IgD-negative memory B cell (primary cell): ENCODE results near the gene ATG5. TPM values are rescaled to one million over a fixed set of nuclear protein-coding genes. Genes with fewer than 3 reads are reported as not detected.

Experiments used
- H3K27ac Mint-ChIP-seq, 3 donors: one replicate each; pipeline ENCODE4 v1.8.0; 2020 to 2022; ENCODE audit warnings: mild to moderate bottlenecking in 3 of 3, mixed read lengths in 3 of 3, moderate library complexity in 1 of 3
- H3K27me3 Mint-ChIP-seq: one replicate; pipeline ENCODE4 v1.8.0; 2021; ENCODE audit warnings: mixed read lengths
- H3K36me3 Mint-ChIP-seq: one replicate; pipeline ENCODE4 v1.8.0; 2020; ENCODE audit warnings: mild to moderate bottlenecking, mixed read lengths
- H3K4me1 Mint-ChIP-seq, 3 donors: one replicate each; pipeline ENCODE4 v1.8.0; 2020 to 2022; ENCODE audit warnings: mixed read lengths in 3 of 3, mild to moderate bottlenecking in 1 of 3
- H3K4me3 Mint-ChIP-seq, 4 donors: one replicate each; pipeline ENCODE4 v1.8.0; 2020 to 2022; ENCODE audit warnings: mild to moderate bottlenecking in 4 of 4, mixed read lengths in 4 of 4, moderate library complexity in 3 of 4
- H3K9me3 Mint-ChIP-seq, 3 donors: one replicate each; pipeline ENCODE4 v1.8.0; 2020 to 2021; ENCODE audit warnings: mixed read lengths in 3 of 3, mild to moderate bottlenecking in 1 of 3
- polyA plus RNA-seq: library from polyadenylated mRNA; unstranded; fragments of 300-500 nt; fragmentation: Illumina TruSeq; gene quantifications from one replicate; pipeline ENCODE4 v1.2.3, GENCODE V29; 2021

The ATG5 gene
- polyA plus RNA-seq, 1 donor from 2014 or later: 31.4 TPM

- Mint-ChIP-seq H3K36me3 (peaks cover 2% of the 10 kb centered on the region), H3K27ac (no peak overlapping the region), H3K4me3 (no peak overlapping the region), H3K4me1 (peaks cover 1 to 4% (median 3%) of the 10 kb centered on the region in 3 donors), H3K27me3 (peaks cover 17% of the 10 kb centered on the region), H3K9me3 (no peaks in the 10 kb centered on the region)
These were observed 9.3 kb upstream of the ATG5 start for GRCh38 chr6:106334646-106335448.

GRCh38 chr6:106324726-106325335, 729 bp downstream of the ATG5 start:
- H3K4me1 Mint-ChIP-seq: peaks cover 35 to 45% (median 42%) of the 10 kb centered on the region in 3 donors
- H3K9me3 Mint-ChIP-seq: no peaks in the 10 kb centered on the region
- peak overlapping the region; percentile 99 to 100 (median 99) for H3K4me3 Mint-ChIP-seq
- no peaks in the 10 kb centered on the region for H3K36me3 Mint-ChIP-seq
- H3K27ac Mint-ChIP-seq: peak overlapping the region; percentile 98 to 99 (median 98)
- H3K27me3 Mint-ChIP-seq: peaks cover 1% of the 10 kb centered on the region

- Mint-ChIP-seq H3K36me3 (no peaks in the 10 kb centered on the region), H3K4me1 (peaks cover 38 to 53% (median 50%) of the 10 kb centered on the region in 3 donors), H3K9me3 (no peaks in the 10 kb centered on the region), H3K4me3 (peak overlapping the region in 2 of 4 donors; percentile 36 to 39), H3K27me3 (no peaks in the 10 kb centered on the region), H3K27ac (peak overlapping the region in 1 of 3 donors; percentile 12)
These were observed 3.6 kb downstream of the ATG5 start for GRCh38 chr6:106321940-106322339.

GRCh38 chr6:106318851-106319250, 6.7 kb downstream of the ATG5 start:
- no peak overlapping the region for H3K4me3 Mint-ChIP-seq
- peaks cover 4% of the 10 kb centered on the region for H3K36me3 Mint-ChIP-seq
- H3K27ac Mint-ChIP-seq: no peak overlapping the region
- no peaks in the 10 kb centered on the region for H3K27me3 Mint-ChIP-seq
- H3K4me1 Mint-ChIP-seq: peaks cover 30 to 44% (median 32%) of the 10 kb centered on the region in 3 donors
- H3K9me3 Mint-ChIP-seq: no peaks in the 10 kb centered on the region

- H3K4me3 Mint-ChIP-seq: no peak overlapping the region
- H3K27me3 Mint-ChIP-seq: no peaks in the 10 kb centered on the region
- H3K36me3 Mint-ChIP-seq: peaks cover 4% of the 10 kb centered on the region
- H3K4me1 Mint-ChIP-seq: peaks cover 27 to 42% (median 30%) of the 10 kb centered on the region in 3 donors
- no peaks in the 10 kb centered on the region for H3K9me3 Mint-ChIP-seq
- peak overlapping the region in 1 of 3 donors; percentile 14 for H3K27ac Mint-ChIP-seq
These were observed 7.5 kb downstream of the ATG5 start for GRCh38 chr6:106318061-106318460.

- Mint-ChIP-seq H3K27me3 (no peaks in the 10 kb centered on the region), H3K9me3 (no peaks in the 10 kb centered on the region), H3K4me1 (peaks cover 27 to 42% (median 28%) of the 10 kb centered on the region in 3 donors), H3K27ac (no peak overlapping the region), H3K36me3 (peaks cover 4% of the 10 kb centered on the region), H3K4me3 (no peak overlapping the region)
These were observed 9.2 kb downstream of the ATG5 start for GRCh38 chr6:106316375-106316766.

- peak overlapping the region in 1 of 3 donors; percentile 11 for H3K27ac Mint-ChIP-seq
These were observed 9.7 kb downstream of the ATG5 start for GRCh38 chr6:106315765-106316374.

GRCh38 chr6:106309766-106310373, 15.7 kb downstream of the ATG5 start:
- Mint-ChIP-seq H3K27ac (no peak overlapping the region), H3K4me1 (peaks cover 19 to 21% (median 20%) of the 10 kb centered on the region in 3 donors), H3K4me3 (no peak overlapping the region), H3K27me3 (no peaks in the 10 kb centered on the region), H3K9me3 (no peaks in the 10 kb centered on the region), H3K36me3 (peaks cover 12% of the 10 kb centered on the region)

More at GRCh38 chr6:106315765-106316374, 9.7 kb downstream of the ATG5 start:
- no peak overlapping the region for H3K4me3 Mint-ChIP-seq
- peaks cover 6% of the 10 kb centered on the region for H3K36me3 Mint-ChIP-seq
- no peaks in the 10 kb centered on the region for H3K27me3 Mint-ChIP-seq
- H3K4me1 Mint-ChIP-seq: peaks cover 30 to 41% (median 31%) of the 10 kb centered on the region in 3 donors
- H3K9me3 Mint-ChIP-seq: no peaks in the 10 kb centered on the region

- Mint-ChIP-seq H3K4me1 (peaks cover 18 to 23% (median 21%) of the 10 kb centered on the region in 3 donors), H3K4me3 (no peak overlapping the region), H3K36me3 (peaks cover 10% of the 10 kb centered on the region)
These were observed 16.6 kb downstream of the ATG5 start for GRCh38 chr6:106308985-106309384.

GRCh38 chr6:106305740-106306139, 19.8 kb downstream of the ATG5 start:
- H3K27ac Mint-ChIP-seq: no peak overlapping the region
- H3K4me1 Mint-ChIP-seq: peaks cover 5 to 7% (median 6%) of the 10 kb centered on the region in 3 donors
- no peak overlapping the region for H3K4me3 Mint-ChIP-seq

More at GRCh38 chr6:106308985-106309384, 16.6 kb downstream of the ATG5 start:
- no peaks in the 10 kb centered on the region for H3K9me3 Mint-ChIP-seq
- no peak overlapping the region for H3K27ac Mint-ChIP-seq
- no peaks in the 10 kb centered on the region for H3K27me3 Mint-ChIP-seq

GRCh38 chr6:106300944-106301343, 24.6 kb downstream of the ATG5 start:
- Mint-ChIP-seq H3K9me3 (no peaks in the 10 kb centered on the region), H3K36me3 (peaks cover 4% of the 10 kb centered on the region), H3K4me1 (peaks cover 5 to 10% (median 7%) of the 10 kb centered on the region in 3 donors), H3K27me3 (no peaks in the 10 kb centered on the region), H3K4me3 (no peak overlapping the region), H3K27ac (no peak overlapping the region)

More at GRCh38 chr6:106305740-106306139, 19.8 kb downstream of the ATG5 start:
- Mint-ChIP-seq H3K36me3 (peaks cover 8% of the 10 kb centered on the region), H3K9me3 (no peaks in the 10 kb centered on the region), H3K27me3 (no peaks in the 10 kb centered on the region)

- no peak overlapping the region for H3K4me3 Mint-ChIP-seq
- peaks cover under 1% of the 10 kb centered on the region for H3K36me3 Mint-ChIP-seq
- H3K27me3 Mint-ChIP-seq: no peaks in the 10 kb centered on the region
- no peaks in the 10 kb centered on the region for H3K9me3 Mint-ChIP-seq
- H3K4me1 Mint-ChIP-seq: peaks cover 4 to 11% (median 5%) of the 10 kb centered on the region in 3 donors
- no peak overlapping the region for H3K27ac Mint-ChIP-seq
These were observed 25.4 kb downstream of the ATG5 start for GRCh38 chr6:106300020-106300780.

- Mint-ChIP-seq H3K4me3 (no peak overlapping the region), H3K36me3 (peaks cover 9% of the 10 kb centered on the region), H3K4me1 (peaks cover 2 to 13% (median 3%) of the 10 kb centered on the region in 3 donors), H3K27me3 (no peaks in the 10 kb centered on the region), H3K9me3 (no peaks in the 10 kb centered on the region), H3K27ac (no peak overlapping the region)
These were observed 32.4 kb downstream of the ATG5 start for GRCh38 chr6:106293116-106293515.

- H3K4me3 Mint-ChIP-seq: no peak overlapping the region
- H3K4me1 Mint-ChIP-seq: peaks cover 4 to 14% (median 5%) of the 10 kb centered on the region in 3 donors
- H3K9me3 Mint-ChIP-seq: no peaks in the 10 kb centered on the region
- no peak overlapping the region for H3K27ac Mint-ChIP-seq
- H3K27me3 Mint-ChIP-seq: no peaks in the 10 kb centered on the region
- peaks cover 9% of the 10 kb centered on the region for H3K36me3 Mint-ChIP-seq
These were observed 34.6 kb downstream of the ATG5 start for GRCh38 chr6:106290954-106291353.
